Astrocyte (in vitro differentiated cells and primary cell): ENCODE results near the gene ACSF2.

Experiments used
- EZH2 ChIP-seq: IDR thresholded peaks from 2 replicates; pipeline ENCODE4 v1.6.1; 2012; ENCODE audit warnings: mild to moderate bottlenecking, low read length, inconsistent platforms; ENCODE audit not compliant: insufficient read depth
- TF ChIP-seq, protein P1 (sequence below): IDR thresholded peaks from 2 replicates; pipeline ENCODE4 v1.5.1; 2011; ENCODE audit warnings: low read depth, mild to moderate bottlenecking, inconsistent platforms, low read length, moderate library complexity; ENCODE audit not compliant: insufficient read depth

DNA sequence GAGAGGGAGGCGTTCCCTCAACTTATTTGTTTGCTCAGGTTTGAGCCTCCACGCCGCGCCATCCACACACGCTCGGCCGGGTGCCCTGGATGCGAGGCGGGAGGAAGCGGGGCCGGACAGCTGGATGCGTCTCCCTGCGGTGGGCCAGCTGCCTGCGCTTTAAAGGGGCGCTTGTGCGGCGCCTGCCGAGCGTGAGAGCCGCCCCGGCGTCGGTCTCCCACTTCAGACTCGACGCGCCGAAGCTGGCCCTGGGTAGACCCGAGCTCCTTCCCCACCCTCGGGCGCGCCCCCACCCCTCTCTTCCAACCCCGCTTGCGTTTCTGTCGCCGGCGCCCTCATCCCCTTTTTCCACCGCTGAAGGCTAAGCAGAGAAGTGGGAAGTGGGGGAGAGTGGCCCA is 43.2 kb downstream of the ACSF2 start:
- TF ChIP-seq, protein P1, sequence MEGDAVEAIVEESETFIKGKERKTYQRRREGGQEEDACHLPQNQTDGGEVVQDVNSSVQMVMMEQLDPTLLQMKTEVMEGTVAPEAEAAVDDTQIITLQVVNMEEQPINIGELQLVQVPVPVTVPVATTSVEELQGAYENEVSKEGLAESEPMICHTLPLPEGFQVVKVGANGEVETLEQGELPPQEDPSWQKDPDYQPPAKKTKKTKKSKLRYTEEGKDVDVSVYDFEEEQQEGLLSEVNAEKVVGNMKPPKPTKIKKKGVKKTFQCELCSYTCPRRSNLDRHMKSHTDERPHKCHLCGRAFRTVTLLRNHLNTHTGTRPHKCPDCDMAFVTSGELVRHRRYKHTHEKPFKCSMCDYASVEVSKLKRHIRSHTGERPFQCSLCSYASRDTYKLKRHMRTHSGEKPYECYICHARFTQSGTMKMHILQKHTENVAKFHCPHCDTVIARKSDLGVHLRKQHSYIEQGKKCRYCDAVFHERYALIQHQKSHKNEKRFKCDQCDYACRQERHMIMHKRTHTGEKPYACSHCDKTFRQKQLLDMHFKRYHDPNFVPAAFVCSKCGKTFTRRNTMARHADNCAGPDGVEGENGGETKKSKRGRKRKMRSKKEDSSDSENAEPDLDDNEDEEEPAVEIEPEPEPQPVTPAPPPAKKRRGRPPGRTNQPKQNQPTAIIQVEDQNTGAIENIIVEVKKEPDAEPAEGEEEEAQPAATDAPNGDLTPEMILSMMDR = no peak
- TF ChIP-seq EZH2 = peak; percentile 93
